GM12874 (cell line): ENCODE data around the gene GDNF.

Experiments
- TF ChIP-seq, protein P1 (sequence below): IDR thresholded peaks from 2 replicates; pipeline ENCODE4 v1.5.1; 2011; ENCODE audit warnings: low read depth, mild to moderate bottlenecking, control low read depth, low read length, moderate library complexity; ENCODE audit not compliant: insufficient read depth

Gene GDNF

DNA sequence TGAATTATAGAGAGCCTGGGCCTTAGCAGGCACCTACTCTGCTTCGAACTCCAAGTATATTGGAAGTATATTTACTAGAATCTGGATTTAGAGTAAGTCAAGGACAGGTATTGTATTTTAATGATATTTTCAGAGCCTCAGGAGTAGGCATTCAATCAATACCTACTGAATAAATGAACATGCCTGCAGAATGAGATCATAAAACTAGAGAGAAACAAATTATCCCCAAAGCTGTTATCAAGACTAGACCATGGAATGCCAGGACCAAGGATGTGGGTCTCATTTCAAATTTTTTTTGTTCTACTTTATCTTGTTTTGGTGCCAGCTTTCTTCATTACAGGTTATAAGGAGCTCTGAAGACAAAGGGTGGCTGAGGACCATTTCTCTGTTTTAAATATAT is 66.0 kb downstream of the GDNF start:
- TF ChIP-seq, protein P1, sequence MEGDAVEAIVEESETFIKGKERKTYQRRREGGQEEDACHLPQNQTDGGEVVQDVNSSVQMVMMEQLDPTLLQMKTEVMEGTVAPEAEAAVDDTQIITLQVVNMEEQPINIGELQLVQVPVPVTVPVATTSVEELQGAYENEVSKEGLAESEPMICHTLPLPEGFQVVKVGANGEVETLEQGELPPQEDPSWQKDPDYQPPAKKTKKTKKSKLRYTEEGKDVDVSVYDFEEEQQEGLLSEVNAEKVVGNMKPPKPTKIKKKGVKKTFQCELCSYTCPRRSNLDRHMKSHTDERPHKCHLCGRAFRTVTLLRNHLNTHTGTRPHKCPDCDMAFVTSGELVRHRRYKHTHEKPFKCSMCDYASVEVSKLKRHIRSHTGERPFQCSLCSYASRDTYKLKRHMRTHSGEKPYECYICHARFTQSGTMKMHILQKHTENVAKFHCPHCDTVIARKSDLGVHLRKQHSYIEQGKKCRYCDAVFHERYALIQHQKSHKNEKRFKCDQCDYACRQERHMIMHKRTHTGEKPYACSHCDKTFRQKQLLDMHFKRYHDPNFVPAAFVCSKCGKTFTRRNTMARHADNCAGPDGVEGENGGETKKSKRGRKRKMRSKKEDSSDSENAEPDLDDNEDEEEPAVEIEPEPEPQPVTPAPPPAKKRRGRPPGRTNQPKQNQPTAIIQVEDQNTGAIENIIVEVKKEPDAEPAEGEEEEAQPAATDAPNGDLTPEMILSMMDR: no peak

DNA sequence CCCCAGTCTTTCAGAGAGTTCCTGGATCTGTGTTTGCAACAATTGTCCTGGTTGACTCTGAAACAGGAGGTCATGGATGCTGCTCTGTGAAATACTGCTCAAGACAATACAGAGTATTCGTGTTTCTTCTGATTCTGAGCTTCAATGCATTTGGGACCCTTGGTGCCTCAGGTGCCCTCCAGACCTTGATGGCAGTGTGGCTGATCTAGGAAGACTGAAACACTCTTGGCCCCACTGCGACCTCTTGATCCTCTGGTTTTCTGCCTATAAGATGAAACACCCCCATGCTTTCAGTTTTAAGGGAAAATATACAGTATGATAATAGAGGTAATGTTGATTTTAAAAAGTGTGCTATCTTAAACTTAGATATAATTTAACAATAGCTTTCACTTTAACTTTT is 67.6 kb downstream of the GDNF start:
- TF ChIP-seq, protein P1: no peak

DNA sequence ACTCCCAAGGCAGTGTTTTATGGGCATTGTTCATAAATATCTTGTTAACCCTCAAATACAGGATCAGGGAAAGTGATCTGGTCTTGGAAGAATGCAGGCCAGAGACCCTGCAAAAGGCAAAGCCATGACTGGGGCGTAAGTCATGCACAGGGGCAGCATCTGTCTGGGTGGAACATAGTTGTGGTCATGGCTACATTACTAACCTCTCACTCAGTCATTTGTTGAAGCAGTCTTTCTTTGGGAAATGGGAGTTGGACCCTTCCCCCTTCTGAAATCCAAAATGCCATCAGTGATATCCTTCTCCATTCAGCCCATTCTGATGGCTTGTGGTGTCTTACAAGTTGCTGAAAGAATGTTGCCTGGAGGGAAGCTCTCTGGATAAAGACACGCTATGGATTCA is 68.1 kb downstream of the GDNF start:
- TF ChIP-seq, protein P1: no peak

DNA sequence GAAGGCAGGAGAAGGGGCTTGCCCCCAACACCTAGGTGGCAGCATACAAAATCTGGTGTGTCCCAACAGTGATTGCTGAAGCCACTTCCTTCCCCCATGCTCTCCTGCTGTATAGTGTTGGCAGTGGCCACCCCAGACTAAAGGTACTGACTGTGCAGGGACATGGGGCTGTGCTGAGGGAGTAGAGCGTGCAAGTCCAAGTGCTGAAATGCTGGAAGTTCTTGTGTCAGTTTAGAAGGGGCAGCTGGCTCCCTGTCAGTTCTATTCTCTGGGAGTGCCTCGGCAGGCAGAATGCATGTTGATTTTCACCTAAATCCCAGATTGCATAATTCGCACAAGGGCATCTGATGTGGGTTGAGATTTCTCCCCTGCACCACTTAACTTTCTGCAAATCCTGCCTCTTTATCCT is 68.6 kb downstream of the GDNF start:
- TF ChIP-seq, protein P1: no peak

DNA sequence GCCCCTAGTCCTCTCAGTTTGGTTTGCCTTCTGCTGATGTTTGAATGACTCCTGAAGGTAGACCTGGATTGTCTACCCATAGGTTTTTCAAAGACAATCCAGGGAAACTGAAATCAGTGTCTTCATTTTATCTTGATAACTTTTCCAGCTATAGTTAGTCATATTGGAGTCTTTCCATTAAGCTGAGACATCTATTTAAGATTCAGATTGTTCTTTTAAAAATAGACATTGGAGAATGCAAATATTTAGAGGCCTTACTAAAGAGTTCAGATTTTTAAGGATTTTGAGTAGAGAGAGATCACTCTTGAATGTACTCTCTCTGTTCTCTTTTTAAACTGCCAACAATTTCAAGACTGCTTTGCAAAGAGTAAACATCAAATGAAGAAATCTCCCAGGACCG is 69.1 kb downstream of the GDNF start:
- TF ChIP-seq, protein P1: no peak

DNA sequence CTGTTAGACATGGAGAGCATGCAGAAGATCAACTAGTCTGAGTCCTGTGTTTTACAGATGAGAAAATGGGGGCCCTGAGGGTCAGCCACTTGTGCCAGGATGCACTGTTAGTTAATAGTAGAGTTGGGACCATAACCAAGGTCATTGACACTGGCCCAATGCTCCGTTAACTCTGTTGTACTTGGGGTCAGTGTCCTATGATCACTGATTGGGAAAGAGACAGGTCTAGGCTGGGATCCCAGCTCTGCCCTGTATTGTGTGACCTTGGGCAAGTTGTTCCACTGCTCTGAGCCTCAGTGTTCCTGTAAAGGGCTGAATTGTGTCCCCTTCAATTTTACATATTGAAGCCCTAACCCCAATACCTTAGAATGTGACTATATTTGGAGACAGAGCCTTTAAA is 70.0 kb downstream of the GDNF start:
- TF ChIP-seq, protein P1: no peak

DNA sequence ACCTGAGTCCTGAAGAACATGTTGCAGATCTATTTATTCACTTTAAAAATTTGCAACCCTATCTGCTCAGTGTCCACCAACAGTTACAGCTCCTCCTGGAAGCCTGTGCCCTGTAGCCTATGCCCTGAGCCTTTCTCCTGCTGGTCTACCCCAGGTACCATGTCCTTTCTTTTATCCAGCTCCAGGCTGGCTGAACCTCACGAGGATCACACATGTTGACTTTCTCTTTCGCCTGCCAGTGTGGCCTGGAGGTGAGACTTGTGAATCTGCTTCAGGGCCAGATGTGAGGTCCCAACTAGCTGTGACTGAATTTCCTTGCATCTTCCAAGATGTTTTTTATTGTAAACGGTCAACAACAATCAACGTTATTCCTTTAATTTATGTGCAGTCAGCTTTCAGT is 70.7 kb downstream of the GDNF start:
- TF ChIP-seq, protein P1: no peak

DNA sequence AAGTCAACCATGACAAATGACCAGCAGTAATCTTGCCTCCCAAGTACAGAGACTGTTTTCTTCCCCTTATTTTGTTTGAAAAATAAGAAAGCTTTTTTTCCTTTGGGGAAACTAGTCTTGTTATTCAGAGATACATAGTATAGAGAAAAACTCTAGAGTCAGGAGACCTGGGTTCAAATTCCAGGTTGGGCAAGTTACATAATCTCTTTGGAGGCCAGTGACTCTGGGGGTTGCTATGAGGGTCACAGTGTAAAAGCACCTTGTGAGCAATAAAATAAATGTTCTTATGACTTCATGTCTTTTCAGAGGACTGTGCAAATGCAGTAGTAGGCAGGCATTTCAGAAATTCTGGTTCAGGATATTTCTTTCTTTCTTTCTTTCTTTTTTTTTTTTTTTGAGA is 71.5 kb downstream of the GDNF start:
- TF ChIP-seq, protein P1: no peak
